Muscle layer of colon (tissue), 2 donors: Measurements from ENCODE around the gene AFF3.

Experiments
- H3K27ac ChIP-seq: one replicate; pipeline ENCODE4 v1.7.0; 2013; ENCODE audit warnings: low read depth, mild to moderate bottlenecking, low read length, moderate library complexity
- H3K27me3 ChIP-seq, 2 donors: one replicate each; pipeline ENCODE4 v1.7.0; 2013; ENCODE audit warnings: low read length in 2 of 2, mild to moderate bottlenecking in 2 of 2; ENCODE audit not compliant: insufficient read depth in 2 of 2, control insufficient read depth in 1 of 2
- H3K36me3 ChIP-seq: one replicate; pipeline ENCODE4 v1.7.0; 2013; ENCODE audit warnings: mild to moderate bottlenecking, low read length; ENCODE audit not compliant: insufficient read depth
- H3K4me1 ChIP-seq: one replicate; pipeline ENCODE4 v1.7.0; 2013; ENCODE audit warnings: mild to moderate bottlenecking, low read length; ENCODE audit not compliant: insufficient read depth
- H3K4me3 ChIP-seq, 2 donors: one replicate each; pipeline ENCODE4 v1.7.0; 2013; ENCODE audit warnings: low read length in 2 of 2, low read depth in 1 of 2, mild to moderate bottlenecking in 1 of 2, moderate library complexity in 1 of 2
- H3K9ac ChIP-seq: one replicate; pipeline ENCODE4 v1.7.0; 2013; ENCODE audit warnings: low read length
- H3K9me3 ChIP-seq: one replicate; pipeline ENCODE4 v1.7.0; 2013; ENCODE audit warnings: mild to moderate bottlenecking, low read length
- donor health status: abdominal sarcoma.
- donor health status: Adenocarcinoma of cecum.

The AFF3 gene

DNA sequence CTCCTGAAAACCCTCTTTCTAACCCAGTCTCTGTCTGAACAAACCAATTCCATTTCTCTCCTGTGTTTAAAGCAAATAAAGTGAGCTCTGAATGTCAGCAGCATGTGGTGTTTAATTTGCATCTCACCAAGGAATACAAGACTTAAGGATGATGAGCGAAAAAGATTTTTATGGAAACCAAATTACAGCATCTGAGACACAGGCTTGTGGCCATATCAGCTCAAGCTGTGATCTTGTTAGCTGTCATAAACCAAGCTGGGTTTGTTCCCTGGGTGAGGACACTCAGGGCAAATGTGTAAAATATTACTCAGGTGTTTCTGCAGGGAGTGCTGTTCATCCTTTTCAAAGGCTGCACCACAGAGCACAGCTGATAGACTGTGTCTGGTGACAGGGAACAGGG lies 523.2 kb downstream of the AFF3 start:
- Histone ChIP-seq H3K27me3 (no peaks in the 10 kb centered on the region), H3K9ac (no peak overlapping the region), H3K4me3 (no peak overlapping the region), H3K36me3 (no peaks in the 10 kb centered on the region), H3K9me3 (no peaks in the 10 kb centered on the region), H3K27ac (no peak overlapping the region), H3K4me1 (peaks cover 31% of the 10 kb centered on the region)

DNA sequence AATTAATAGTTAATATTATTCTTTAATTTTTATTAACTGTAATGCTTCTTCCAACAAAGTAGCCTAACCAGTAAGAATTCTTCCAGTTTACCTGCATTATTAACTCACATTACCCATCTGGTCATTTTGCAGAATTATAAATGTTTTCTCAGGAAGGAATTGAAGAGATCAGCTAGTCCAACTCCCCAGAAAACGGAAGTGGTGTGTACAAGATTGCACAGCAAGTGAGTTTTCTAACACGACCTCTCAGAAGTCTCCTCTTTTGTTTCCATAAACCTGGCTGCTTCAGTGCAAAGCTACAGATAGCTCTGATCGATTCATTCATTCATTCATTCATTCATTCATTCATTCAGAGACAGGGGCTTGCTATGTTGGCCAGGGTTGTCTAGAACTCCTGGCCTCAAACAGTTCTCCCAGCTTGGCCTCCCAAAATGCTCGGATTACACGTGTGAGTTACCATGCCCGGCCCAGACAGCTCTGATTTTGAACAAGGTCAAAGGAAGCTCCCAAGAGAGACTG lies 523.8 kb downstream of the AFF3 start:
- Histone ChIP-seq H3K9me3 (no peaks in the 10 kb centered on the region), H3K4me1 (peaks cover 35% of the 10 kb centered on the region), H3K36me3 (no peaks in the 10 kb centered on the region), H3K4me3 (no peak overlapping the region), H3K27me3 (no peaks in the 10 kb centered on the region), H3K9ac (no peak overlapping the region), H3K27ac (no peak overlapping the region)

DNA sequence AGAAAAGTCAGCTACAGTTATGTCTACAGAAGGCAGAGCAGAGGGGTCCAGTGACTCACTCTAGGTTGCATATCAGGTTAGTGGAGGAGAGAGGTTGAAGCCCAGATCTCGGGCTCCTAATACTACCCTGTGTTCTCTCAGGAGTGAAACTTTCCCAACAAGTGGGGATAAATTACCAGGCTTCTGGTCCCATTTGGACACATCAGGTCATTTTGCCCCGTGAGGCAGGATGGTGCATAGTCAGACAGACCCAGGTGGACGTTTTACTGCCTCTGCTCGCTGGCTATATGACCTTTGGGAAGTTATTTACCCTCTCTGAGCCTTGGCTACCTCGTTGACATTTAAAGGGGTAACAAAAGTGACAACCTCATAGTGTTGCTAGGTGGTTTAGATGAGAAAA lies 524.6 kb downstream of the AFF3 start:
- no peak overlapping the region for H3K4me3 ChIP-seq
- H3K9ac ChIP-seq: no peak overlapping the region
- peaks cover 32% of the 10 kb centered on the region for H3K4me1 ChIP-seq
- no peaks in the 10 kb centered on the region for H3K36me3 ChIP-seq
- H3K9me3 ChIP-seq: no peaks in the 10 kb centered on the region
- no peak overlapping the region for H3K27ac ChIP-seq
- H3K27me3 ChIP-seq: no peaks in the 10 kb centered on the region

DNA sequence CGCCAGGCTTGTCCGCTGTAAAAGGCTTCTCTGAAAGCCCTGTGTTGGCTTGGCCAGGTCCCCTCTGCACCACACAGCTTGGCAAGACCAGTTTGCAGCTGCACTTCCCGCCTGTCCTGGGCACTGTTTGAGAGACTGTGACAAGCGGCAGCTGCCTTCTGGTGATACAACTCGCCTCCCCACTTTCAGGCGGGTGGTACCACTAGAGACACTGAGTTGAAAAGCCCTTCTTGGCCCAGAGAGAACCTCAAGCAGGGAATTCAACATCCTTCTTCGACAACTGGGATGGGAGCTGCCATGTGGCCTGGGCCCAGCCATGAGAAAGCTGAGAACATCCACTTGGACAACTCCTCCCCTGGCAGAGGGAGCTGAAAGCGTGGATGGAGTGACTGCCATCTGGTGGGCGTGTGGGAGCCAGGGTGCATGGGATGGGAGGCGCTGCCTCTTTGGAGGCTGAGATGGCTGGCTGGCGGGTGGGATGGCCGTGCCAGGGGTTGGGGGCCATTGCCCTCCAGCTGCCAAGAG lies 527.1 kb downstream of the AFF3 start:
- H3K9ac ChIP-seq: no peak overlapping the region
- no peaks in the 10 kb centered on the region for H3K9me3 ChIP-seq
- no peak overlapping the region for H3K4me3 ChIP-seq
- peaks cover 10% of the 10 kb centered on the region for H3K4me1 ChIP-seq
- no peak overlapping the region for H3K27ac ChIP-seq
- H3K36me3 ChIP-seq: no peaks in the 10 kb centered on the region
- no peaks in the 10 kb centered on the region for H3K27me3 ChIP-seq

DNA sequence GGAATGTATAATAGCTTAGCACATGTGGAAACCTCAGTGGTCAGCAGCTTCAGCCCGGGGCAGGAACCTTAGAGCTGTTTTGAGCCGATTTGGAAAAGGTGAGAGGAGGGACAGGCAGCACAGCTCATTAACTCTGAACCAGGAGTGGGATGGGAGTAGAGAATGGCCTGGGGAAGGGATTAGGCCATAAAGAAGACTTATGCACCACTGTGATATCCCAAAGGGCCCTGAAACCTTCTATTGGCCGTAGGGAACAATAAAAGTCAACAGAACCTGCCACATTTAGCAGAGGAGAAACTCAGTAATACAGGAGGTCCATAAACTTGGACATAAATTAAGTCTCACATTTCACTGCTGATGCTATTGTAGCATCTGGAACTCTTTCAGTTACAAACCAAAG lies 528.4 kb downstream of the AFF3 start:
- Histone ChIP-seq H3K36me3 (no peaks in the 10 kb centered on the region), H3K4me3 (no peak overlapping the region), H3K27me3 (no peaks in the 10 kb centered on the region), H3K9ac (no peak overlapping the region), H3K9me3 (no peaks in the 10 kb centered on the region), H3K27ac (no peak overlapping the region), H3K4me1 (peaks cover 9% of the 10 kb centered on the region)

DNA sequence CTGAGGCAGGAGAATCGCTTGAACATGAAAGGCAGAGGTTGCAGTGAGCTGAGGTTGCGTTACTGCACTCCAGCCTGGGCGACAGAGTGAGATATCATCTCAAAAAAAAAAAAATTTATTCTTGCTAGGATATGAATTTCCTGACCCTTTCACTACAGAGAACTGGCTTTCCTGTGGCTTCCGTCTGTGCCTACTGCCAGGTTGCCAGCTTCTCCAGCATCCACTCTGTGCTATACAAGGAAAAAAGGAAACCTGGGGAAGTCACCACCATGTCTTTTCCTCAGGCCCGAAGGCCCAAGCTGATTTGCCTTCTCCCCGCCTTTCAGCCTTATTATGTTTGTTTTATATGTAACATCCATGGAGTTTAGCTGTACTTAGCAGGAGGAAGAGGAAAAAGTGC lies 530.6 kb downstream of the AFF3 start:
- Histone ChIP-seq H3K36me3 (no peaks in the 10 kb centered on the region), H3K9ac (no peak overlapping the region), H3K4me3 (no peak overlapping the region), H3K9me3 (no peaks in the 10 kb centered on the region), H3K27me3 (no peaks in the 10 kb centered on the region), H3K27ac (no peak overlapping the region), H3K4me1 (peaks cover 22% of the 10 kb centered on the region)

DNA sequence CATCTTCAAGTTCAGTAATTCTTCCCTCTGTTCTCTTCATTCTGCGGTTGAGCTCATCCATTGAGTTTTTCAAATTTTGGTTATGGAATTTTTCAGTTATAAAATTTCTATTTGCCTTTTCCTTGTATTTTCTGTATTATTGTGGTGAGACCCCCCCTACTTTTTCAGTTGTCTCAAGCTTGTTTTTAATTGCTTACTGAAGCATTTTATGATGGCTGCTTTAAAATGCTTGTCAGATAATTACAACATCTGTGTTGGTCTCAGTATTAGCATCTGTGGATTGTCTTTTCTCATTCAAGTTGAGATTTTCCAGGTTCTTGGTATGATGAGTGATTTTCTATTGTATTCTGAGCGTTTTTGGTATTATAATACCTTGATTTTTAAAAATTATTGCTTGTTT lies 531.4 kb downstream of the AFF3 start:
- no peaks in the 10 kb centered on the region for H3K36me3 ChIP-seq
- no peak overlapping the region for H3K9ac ChIP-seq
- H3K27ac ChIP-seq: no peak overlapping the region
- no peaks in the 10 kb centered on the region for H3K9me3 ChIP-seq
- H3K27me3 ChIP-seq: no peaks in the 10 kb centered on the region
- H3K4me1 ChIP-seq: peaks cover 22% of the 10 kb centered on the region
- H3K4me3 ChIP-seq: no peak overlapping the region

DNA sequence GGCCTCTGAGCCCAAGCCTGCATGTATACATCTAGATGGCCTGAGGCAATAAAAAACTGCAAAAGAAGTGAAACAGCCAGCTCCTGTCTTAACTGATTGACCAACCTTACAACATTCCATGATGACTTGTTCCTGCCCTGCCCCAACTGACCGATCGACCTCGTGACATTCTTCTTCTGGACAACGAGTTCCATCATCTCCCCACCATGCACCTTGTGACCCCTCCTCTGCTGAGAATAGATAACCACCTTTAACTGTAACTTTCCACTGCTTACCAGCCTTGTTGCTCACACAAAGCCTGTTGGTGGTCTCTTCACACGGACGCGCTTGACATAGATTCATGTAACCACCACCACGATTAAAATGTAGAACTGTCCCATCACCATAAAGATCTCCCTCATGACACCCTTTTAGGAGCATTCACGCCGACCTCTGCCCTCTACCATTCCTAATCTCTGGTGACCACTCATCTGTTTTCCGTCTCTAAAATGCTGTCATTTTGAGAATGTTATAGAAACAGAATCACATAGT lies 532.5 kb downstream of the AFF3 start:
- Histone ChIP-seq H3K9ac (no peak overlapping the region), H3K27ac (no peak overlapping the region), H3K4me3 (no peak overlapping the region), H3K4me1 (peaks cover 28% of the 10 kb centered on the region), H3K36me3 (no peaks in the 10 kb centered on the region), H3K9me3 (no peaks in the 10 kb centered on the region), H3K27me3 (no peaks in the 10 kb centered on the region)

DNA sequence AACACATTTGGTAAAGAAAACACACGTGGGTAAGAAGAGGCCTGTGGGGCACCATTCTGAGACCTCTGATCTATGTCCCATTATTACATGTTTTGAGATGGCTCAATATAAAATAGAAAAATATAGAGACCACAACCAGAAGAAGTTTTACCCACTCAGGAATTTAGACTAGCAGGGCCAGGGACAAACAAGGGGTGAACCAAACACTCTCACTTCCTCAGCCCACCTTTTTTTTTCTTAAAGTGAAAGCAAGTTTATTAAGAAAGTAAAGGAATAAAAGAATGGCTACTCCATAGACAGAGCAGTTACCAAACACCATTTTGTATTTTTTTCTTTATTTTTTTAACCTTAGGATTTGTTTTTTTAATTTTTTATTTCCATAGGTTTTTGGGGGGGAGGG lies 533.5 kb downstream of the AFF3 start:
- H3K4me1 ChIP-seq: peaks cover 24% of the 10 kb centered on the region
- H3K4me3 ChIP-seq: no peak overlapping the region
- H3K9me3 ChIP-seq: no peaks in the 10 kb centered on the region
- H3K36me3 ChIP-seq: no peaks in the 10 kb centered on the region
- H3K27me3 ChIP-seq: no peaks in the 10 kb centered on the region
- no peak overlapping the region for H3K9ac ChIP-seq
- no peak overlapping the region for H3K27ac ChIP-seq

DNA sequence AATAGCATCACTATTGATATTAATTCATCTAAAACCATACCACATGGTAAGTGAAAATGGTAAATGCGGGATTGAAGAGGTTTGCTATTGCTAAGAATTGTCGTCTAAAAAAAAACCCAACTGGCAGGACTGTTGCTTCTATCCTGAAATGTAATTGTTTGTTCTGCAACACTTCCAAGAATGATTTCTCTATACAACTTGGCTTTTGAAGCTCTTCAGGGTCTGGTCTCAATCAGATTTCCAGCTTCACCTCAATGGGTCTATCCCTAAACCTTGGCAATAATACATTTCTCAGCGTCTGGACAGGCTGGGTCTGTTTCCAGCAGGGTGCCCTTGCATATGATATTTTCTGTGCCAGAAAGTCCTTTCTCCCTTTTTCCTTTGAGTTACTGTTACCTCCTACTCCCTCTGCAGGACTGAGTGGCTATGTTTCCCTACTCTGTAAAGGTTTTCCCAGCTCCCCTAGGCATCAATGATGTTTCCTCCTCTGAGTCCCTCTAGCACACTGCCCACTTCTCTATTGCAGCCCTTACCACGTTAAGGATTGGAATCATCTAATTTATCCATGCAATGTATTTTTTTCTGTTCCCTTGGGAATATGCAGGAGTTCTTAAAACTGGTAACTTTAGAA lies 534.4 kb downstream of the AFF3 start:
- H3K4me1 ChIP-seq: peaks cover 23% of the 10 kb centered on the region
- H3K27ac ChIP-seq: no peak overlapping the region
- no peaks in the 10 kb centered on the region for H3K9me3 ChIP-seq

DNA sequence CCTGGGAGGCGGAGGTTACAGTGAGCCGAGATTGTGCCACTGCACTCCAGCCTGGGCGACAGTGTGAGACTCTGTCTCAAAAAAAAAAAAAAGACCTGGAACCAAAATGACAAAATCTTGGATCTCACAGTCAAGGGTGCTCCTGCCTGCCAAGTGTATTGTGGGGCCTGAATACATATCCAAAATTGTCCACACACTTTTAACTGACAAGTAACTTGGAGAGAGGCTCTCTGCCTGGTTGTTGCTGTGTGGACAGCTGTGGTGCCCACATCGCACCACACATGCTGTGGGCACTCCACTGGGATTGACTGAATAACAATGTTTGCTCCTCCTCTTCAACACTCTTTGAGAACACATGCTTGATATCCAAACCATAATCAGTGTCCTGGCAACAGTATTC lies 534.9 kb downstream of the AFF3 start:
- H3K9me3 ChIP-seq: no peaks in the 10 kb centered on the region
- H3K4me3 ChIP-seq: no peak overlapping the region
- no peaks in the 10 kb centered on the region for H3K27me3 ChIP-seq
- no peaks in the 10 kb centered on the region for H3K36me3 ChIP-seq
- H3K4me1 ChIP-seq: peaks cover 23% of the 10 kb centered on the region
- no peak overlapping the region for H3K27ac ChIP-seq
- H3K9ac ChIP-seq: no peak overlapping the region

More for the DNA sequence above, 534.4 kb downstream of the AFF3 start:
- Histone ChIP-seq H3K27me3 (no peaks in the 10 kb centered on the region), H3K4me3 (no peak overlapping the region), H3K9ac (no peak overlapping the region), H3K36me3 (no peaks in the 10 kb centered on the region)

DNA sequence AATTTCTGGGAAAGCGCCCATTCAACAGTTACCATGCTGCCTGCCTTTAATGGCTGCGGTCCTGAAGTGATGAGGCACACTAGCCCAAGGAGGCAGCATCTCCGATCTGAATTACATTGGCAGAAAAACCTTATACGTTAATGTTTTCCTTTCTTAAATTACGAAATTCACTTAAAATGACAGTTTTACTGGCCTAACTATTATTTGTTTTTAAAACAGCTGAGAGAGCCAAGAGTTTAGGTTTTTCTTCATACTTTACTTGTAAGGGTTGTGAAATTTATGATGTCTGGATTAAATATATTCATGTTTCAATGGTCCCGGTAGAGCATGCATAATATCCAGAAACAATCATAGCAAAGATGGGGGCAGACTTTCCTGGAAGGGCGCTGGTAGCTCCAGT lies 537.4 kb downstream of the AFF3 start:
- Histone ChIP-seq H3K4me3 (no peak overlapping the region), H3K36me3 (no peaks in the 10 kb centered on the region), H3K27me3 (no peaks in the 10 kb centered on the region), H3K4me1 (peaks cover 23% of the 10 kb centered on the region), H3K9me3 (no peaks in the 10 kb centered on the region), H3K27ac (no peak overlapping the region), H3K9ac (no peak overlapping the region)
